Activated CD4-positive, alpha-beta T cell treated with anti-CD3 and anti-CD28 coated beads, Interleukin-2, amount 50 U/mL, for 48 hours (primary cell): Measurements from ENCODE around the gene CACYBP.

Source experiments
- DNase-seq, 2 experiments: peaks; one replicate each; pipeline ENCODE4 v3.0.0-alpha.2; 2020

CACYBP gene, protein sequence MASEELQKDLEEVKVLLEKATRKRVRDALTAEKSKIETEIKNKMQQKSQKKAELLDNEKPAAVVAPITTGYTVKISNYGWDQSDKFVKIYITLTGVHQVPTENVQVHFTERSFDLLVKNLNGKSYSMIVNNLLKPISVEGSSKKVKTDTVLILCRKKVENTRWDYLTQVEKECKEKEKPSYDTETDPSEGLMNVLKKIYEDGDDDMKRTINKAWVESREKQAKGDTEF

DNA sequence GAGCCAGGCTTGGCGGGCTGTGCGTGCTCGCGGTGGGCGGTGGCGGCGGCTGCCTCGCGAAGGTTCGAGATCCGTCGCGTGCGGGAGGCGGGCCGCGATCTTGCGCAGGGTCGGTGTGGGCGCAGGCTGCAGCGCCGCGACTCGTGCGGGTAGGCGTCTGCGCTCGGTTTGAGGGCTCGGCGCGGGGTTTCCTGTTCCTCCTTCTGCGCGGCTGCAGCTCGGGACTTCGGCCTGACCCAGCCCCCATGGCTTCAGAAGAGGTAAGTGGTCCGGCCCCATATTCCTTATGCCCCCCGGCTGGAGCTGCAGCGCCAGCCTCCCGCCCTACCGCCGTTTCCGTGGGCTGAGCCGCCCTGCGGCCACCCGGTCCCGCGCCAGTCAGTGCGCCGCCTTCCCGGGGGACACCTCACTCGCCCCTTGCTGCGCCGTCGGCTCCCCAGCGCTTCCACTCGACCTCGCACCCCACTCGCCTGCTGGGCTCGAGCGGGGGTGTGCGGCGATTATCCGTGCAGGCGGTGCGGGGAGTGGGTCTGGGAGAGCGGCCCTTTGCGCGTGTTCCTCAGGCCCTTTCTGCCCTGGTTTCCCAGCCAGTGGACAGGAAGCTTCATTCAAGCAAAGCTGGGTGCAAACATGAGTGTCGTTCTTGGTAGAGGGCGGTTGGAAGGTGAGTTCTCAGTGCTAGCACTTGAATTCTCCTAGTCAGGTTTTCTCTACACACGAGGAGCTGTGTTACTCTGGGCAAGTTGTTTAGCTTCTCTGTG lies at the start of gene CACYBP:
Gene CACYBP (plus strand): TSS at position 12 of the 761 bp plus-strand sequence. CDS start 234 bp downstream, at position 246.
- peak in 1 of 2 experiments; percentile 94 for DNase-seq

DNA sequence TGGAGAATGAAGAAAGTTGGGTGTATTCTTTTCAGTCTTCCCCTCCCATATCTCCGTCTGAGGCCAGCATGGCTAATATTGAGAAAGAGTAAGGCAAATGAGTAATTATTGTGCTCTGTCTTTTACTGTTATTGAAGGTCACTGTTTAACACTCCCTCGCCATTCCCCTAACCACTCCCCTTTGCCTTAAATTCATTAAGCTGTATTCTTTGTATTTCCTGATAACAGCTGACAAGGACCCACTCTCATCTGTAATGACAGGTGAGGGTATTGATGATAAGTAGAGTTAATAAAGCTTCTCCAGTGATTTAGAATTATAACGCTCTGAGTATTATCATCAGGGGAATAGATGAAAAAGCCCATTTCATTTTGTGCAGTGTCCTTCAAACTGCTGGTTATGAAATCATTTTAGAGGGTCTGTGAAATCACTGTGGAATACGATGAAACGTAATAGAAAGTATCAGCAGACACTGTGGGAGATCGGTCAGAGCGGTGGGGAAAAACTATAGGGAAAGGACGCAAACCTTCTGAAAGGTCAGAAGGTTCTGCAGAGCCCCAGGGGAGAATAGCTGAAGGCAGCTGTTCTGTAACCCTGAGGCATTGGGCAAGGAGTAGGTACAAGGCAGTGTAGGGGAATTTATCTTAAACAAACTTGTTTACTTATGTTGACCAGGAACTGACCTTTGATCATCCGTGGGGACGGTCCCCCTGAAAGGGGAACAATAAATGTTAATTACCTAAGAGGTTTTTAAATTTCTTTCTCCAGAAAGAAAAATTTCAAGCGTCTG lies 46.3 kb upstream of the CACYBP start:
- no peak for DNase-seq

DNA sequence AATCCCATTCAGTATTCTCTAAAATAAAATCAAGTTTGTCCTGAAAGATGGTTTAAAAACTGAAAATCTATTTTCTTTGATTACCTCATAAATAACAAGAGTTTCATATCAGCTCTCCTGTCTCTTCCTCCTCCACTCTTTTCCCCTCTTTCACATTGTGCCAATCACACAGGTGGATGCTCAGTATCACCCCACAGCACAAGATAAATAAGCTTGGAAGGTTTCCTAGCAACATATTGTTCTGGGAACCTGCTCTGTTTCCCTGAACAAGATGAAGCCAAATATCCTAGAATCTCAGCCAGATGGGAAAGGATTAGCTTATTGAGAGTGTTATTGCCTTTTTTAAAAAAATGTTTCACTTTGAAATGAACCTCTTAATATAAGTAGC lies 45.7 kb upstream of the CACYBP start:
- no peak for DNase-seq

DNA sequence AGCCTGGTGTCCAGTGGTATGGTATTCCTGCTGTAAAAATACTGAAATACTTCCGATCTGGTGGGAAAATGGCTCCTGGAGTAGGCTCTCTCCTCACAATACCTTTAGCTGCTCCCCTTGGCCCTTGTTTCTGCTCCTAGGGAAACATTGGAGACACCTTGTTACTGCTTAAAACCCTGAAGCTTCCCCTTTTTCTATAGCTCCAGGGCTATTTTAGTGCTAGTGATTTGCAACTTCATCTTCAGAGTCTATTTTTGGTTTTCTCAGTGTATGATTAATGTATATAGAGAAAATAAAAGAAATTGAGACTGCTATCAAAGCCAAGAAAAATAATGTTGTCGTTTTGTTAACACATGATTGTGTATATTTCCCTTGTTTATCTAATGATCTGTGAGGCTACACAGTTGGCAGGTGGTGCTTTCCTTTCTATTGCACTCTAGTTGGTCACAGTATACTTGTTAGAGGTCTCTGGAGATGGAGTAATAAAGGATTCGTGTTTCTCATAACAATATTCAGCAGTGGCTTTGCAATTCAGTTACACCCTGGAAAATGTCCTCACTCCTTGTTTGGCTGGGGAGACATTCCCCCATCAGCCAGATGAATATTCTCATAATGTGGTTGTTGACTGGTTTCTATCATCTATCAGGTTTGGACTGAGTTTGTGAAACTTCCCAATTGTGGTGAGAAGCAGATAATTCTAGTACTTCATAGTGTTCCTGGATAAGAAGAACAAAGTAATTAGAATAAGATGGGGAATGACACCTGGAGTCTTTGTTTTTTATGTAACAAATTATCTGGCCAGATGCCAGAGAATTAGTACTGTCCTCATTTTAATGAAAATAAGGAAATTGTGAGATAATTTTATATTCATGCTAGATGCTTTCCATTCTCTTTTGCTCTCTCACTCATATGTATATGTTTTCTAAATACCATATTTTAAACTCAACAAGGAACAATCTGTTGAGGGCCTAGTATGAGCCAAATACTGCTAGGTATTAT lies 44.8 kb upstream of the CACYBP start:
- no peak for DNase-seq

DNA sequence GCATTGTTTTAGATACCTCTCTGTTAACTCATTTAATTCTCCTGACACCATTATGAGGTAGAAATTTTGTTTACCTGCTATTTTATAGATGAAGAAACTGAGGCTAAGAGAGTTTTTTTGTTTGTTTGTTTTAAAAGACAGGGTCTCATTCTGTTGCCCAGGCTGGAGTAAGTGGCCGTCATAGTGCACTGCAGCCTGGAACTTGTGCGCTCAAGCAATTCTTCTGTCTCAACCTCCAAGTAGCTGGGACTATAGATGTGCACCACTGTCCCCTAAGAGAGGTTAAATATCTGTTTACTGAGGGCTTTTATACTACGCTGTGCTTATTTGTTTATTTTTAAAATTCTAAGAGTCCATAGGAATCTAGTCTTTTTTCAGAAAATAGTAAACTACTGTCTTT lies 43.7 kb upstream of the CACYBP start:
- DNase-seq, result no peak

DNA sequence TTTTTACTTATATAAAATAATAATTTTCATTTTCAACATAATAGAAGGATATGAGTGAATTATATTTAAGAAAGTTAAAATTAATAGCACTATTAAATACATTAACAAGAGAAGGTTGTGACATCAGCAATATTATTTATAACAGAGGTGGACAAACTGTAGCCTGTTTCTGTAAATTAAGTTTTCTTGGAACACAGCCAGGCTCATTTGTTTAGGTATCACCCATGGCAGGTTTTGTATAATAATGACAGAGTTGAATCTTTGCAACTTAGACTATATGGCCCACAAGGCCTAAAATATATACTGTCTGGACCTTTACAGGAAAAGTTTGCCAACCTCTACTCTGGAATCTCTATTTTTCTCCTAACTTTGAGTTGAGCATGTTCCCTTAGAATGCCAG lies 42.8 kb upstream of the CACYBP start:
- DNase-seq, result no peak

DNA sequence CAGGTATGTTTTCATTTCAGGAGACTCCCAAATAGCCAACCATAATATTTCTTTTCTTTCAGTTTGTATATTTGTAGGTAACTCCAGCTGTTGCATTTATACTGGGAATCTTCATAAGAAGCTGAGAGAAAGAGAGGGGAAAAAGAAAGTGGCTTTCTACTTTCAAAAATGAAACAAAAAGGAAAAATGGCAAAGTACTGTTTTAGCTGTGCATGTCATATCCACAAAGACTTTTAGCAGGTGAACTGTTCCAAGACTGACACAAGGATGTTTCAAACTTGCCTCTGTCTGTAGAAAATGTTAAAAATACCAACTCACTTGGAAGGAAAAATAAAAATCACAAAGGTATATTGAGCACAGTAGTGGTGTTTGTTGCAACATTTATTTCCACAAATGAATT lies 41.9 kb upstream of the CACYBP start:
- no peak for DNase-seq

DNA sequence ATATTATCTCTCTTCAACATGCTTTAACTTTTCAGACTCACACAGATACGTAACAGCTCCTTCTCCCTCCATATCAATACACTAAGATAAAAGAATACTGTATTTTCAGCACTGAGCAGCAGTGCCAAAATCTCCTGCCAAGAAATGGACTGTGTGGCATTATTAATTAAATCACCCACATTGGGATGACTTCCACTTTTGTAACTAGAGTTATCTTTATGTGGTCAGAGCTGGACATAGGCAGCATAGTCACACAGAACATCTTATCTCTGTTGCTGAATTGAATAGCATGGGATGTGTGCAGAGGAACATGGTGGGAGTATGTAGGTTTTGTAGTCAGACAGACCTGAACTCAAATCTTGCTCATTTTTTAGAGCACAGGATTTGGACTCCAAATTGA lies 41.4 kb upstream of the CACYBP start:
- DNase-seq, result no peak

DNA sequence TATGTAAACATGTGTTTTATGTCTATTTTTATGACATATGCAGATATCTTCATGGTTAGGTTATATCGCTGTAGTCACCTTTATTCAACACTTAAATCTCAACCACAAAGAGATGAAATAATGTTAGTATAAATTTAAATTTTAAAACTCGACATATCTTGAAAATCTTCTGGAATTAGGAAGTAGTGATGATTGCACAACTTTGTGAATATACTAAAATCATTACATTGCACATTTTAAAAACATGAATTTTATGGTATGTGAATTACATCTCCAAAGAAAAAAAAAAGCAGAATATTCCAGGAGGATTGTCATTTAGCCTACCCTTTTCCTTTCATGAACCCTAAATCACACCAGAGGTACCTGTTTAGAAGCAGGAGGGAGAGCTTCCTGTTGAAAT lies 39.4 kb upstream of the CACYBP start:
- no peak for DNase-seq

DNA sequence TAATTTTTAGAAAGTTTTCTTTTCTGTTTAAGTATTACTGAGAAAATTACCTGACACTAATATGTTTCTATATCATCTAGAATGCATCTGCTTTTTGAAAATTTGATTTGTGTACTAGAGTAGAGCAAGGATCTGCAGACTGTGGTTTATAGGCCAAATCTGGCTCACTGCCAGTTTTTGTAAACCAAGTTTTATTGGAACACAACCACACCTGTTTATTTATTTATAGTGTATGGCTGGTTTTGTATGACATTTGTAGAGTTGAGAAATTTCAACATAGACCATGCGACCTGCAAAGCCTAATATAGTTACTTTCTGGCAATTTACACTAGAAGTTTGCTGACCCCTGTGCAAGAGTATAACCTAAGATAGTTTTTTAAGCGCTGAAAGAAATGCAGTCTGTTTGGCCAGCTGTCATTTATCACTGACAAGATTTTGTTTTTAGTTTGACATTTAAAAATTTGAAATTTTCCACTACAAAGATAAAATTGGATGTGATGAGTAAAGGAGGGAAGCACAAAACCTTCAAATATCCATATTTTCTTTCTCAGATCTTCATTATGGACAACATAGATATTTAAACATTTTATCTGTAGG lies 36.1 kb upstream of the CACYBP start:
- DNase-seq, result no peak

DNA sequence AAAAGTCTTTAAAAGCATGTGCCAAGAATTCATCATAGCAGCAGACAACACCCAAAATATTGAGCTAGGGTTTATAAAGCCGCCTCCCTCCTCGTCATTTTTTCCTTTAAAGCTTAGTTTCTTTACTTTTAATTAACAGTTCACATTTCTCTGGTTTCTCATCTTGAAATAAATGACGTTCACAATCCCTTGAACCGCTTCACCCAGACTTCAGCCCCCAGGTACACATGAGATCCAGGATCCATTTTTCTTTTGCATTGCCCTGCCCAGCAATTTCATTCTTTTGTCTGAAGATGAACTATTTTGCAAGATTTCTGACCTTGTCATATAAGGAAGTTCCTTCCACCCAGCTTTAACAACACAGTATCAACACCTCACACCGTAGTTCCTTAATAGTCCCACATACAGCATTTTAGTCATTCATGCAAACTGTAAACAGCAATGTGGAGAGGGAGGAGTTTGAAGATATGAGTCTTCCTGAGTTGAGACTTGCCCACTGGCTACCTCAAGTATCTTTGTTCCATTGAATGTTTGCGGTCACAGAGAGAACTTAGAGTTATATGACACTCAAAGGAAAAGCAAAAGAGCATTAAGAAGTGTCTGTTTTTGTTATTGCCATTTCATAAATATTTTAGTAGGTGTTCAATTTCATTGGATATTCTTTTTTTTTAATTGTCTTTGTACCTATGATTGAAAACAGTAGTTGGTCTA lies 35.3 kb upstream of the CACYBP start:
- no peak for DNase-seq

DNA sequence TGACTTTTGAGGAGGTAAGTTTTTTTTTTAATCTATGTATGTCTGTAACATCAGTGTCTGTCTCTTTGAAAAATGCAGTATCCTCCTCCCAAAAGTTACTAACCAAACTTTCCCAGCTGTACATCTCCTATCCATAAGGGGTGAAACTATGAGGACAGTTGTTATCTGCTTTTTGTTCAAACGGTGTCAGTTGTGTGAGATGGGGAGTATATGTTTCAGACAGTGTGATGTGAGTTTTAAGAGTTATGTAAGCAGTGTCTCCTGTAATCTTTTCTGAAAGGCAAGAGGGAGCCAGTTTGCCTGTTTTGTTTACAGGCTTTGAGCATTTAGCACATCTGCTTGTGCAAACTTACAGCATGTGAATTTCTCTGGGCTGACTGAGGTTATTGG lies 34.8 kb upstream of the CACYBP start:
- DNase-seq, result no peak

DNA sequence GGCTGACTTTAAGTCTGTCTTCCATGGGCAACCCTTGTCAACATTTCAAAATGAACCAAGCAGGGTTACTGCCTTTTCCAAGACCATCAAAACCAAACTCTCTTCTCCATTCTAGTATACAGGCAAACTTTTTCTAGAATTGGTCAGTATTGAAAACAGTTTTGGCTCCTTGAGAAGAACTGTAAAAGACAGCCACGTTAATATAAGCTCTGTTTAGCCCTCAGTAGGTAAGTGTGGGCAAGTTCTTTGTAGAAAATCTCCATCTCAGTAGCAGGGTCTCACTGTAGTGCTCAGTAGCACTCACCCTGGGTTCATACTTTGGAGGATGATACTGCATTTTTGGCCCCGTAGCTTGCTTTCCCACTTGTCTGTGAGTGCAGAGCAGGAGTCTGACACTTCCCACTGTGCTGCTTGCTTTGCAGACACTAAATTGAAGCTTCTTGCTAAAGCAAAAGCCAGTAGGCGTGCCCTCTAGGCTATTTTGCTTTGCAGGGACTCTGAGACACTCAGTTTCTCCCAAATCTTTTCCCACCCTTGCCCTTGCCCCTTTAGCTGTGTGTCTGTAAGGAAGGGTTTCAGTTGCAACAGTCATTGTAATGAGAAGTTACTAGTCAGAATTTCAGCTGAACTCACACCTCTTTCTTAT lies 34.3 kb upstream of the CACYBP start:
- peak in 1 of 2 experiments; percentile 16 for DNase-seq

DNA sequence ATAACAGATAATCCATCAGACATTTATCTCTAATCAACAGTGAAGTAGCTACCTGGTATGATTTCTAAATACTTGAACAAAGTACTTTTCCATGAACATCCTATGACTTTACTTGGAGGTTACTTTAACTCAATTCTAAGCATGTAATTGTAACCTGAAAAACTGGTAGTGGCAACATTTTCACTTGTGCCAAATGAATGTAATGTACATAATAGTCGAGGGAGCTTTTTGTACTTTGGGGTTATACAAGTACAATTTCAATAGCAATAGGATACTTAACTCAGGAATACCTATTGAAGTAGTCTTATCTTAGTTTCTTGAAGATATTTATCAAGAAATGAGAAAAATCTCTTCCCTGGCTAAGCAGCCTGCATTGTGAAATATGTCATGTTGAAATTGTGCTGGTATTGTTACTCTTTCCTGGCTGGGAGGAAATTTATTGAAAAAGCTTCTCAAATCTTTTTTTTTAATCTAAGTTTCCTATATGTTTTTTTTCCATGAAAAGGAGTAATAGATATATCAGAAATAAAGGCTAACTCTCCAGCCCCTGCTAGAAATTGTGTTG lies 33.7 kb upstream of the CACYBP start:
- no peak for DNase-seq

DNA sequence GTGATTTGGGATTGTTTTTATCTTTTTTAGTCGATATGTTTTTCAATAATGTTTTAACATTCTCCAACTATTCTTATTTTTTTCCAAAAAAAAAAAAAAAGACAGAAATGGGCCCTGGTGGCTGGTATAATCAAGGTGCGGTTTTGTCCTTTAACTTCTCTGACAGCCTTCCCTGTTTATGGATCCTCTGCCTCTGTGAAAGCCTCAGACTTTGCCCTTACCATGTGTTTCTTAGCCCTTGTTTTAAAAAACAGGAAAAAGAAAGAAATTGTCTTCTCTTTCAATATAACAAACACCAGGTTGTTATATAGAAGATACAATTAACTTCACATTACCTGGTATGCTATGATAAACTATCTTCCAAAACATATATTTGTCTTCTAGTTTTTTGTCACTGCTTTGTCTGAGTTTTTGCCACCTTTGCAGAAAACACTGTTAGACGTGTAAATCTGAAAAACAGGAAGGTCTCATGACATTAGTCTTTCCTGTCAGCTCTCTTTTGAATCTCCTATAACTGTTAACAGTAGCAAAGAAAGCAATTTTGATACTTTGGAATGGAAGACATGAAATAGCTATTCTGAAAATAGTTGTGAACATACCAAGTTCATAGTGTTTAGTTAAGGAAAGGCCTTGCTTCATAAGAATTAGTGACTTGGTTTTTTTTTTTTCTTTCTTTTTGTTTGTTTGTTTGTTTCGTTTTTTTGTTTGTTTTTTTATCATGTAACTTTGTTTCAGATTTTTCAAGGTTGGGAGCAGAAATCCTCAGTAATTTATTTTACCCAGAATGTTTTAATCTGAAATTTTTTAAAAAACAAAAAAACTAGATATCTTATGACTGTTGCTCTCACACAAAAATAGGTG lies 31.7 kb upstream of the CACYBP start:
- no peak for DNase-seq

DNA sequence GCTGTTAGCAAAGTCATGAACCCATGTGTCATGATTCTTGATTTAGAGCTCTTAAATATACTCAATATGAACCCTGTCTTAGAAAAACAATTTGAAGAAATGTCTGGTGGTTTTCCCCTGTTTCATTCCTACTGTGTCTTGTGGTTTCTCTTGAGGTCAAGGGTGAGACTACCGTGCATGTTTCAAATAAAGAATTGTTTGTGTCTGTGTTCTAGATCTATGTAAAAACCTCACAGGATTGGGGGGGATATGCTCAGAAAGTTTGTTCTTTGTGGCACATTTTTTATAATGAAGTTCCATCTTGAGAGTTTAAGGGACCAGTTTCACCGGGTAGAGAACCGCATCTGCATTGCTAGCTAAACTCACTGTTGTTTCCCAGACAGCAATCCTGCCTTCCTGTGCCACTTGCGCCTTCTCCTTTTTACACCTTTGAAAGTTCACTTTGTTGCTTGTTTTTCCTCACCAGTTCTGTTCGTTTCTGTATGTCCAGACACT lies 30.9 kb upstream of the CACYBP start:
- peak in 1 of 2 experiments; percentile 17 for DNase-seq

DNA sequence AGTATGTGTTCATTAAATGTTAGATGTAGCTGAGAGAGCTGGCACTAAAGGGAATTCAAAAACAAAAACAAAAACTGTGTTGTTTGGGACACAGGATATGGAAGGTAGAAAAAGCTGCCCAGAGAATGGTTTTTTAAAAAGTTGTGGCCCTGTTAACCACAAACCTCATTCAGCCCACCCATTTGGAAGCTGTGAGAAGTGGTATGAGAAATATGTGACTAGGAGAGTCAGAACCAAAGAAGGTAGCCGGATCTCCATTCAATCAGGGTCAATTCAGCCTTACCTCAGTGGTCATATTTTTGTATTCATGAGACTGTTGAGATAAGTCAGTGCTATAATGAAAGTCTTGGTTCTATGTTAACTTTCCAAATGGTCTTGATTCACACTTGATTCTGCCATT lies 29.8 kb upstream of the CACYBP start:
- no peak for DNase-seq

DNA sequence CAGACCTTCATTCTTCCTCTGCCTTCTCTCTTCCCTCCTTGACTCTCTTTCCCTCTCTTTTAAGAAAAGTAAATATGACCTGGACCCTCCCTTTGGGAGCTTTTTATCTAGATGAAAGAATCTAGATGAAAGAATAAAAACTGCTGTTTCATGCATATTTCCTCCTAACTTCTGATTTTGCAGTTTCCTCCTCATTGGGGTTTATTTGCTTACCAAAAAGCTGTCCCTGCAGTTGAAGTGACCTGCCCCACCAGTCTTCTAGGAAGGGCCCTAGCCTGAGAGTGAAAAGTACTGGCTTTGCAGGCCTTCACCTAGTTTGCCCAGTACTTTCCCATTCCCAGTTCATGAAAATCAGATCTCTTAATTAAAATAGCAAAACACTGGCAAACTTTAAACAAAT lies 28.3 kb upstream of the CACYBP start:
- DNase-seq, result no peak

DNA sequence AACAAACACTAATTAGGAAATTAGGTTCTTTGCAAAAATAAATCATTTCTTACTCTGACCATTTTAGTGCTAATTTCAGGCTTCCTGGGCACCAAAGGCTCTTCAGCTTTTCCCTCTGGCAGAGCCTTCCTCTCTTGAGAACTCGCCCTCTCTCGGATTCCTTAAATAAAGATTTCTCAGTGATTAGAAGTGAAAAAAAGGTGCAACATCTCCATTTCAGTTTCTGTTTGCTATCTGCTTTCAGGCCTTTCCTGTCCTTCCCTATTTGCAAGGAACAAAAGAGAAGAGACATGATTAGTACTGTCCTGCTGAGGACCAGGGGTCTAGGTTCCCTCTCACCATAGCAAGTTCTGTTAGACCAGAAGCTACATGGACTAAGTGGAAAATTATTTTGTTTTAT lies 27.8 kb upstream of the CACYBP start:
- no peak for DNase-seq
